RWPE1 (cell line): ENCODE results near the gene STK17A.
A peak's percentile ranks its signal among the peaks of the same experiment; 100 is the strongest.

Source experiments
- CTCF ChIA-PET: fragments of 350-600 bp; sonication (Branson Sonifier 250); formaldehyde crosslinking; extraction: SDS; loops from one replicate; lab custom pipeline; 2021; lab: Yijun Ruan, JAX
- POLR2A ChIA-PET: fragments of 400-600 bp; formaldehyde crosslinking; extraction: SDS; loops from one replicate; lab custom pipeline; 2020; ENCODE audit warnings: antibody characterized with exemption; ENCODE audit not compliant: low non-redundant PET; lab: Yijun Ruan, JAX
- DNase-seq: peaks from one replicate; pipeline ENCODE4 v3.0.0; 2012; ENCODE audit warnings: low spot score
- H3K27ac ChIP-seq: fragments of 450-650 bp; 2 replicates; pipeline ENCODE4 v1.5.1; 2017
- CTCF ChIP-seq: fragments of 450-650 bp; conservative IDR thresholded peaks from 2 replicates; pipeline ENCODE4 v1.5.1; 2017; ENCODE audit warnings: low read depth, mild to moderate bottlenecking

The STK17A gene

GRCh38 chr7:43582503-43583423, at the start of gene STK17A:
Gene STK17A, plus strand, starts transcription at chr7:43583108. Its CDS starts 136 bp downstream, at chr7:43583244.
- CTCF ChIA-PET: interaction anchor here (0.5 to 2.7 kb wide), 43 partner anchors 8 to 1350 kb away, joined by 3 to 44 read pairs (median 4); partner anchors contain the start of gene COA1
- peak within 1 kb of the TSS; percentile 87 for H3K27ac ChIP-seq
- POLR2A ChIA-PET: interaction anchor here (0.7 to 1.4 kb wide), 5 partner anchors 10 to 650 kb away, joined by 3 to 7 read pairs (median 3); partner anchors contain the start of genes MRPL32 and PSMA2
- peak; percentile 100 for TF ChIP-seq CTCF
- DNase-seq: peak; percentile 95

GRCh38 chr7:43533801-43534479, 49.0 kb upstream of the STK17A start:
- CTCF ChIA-PET: no interaction called here
- POLR2A ChIA-PET: no interaction called here
- TF ChIP-seq CTCF: no peak
- no peak for DNase-seq
- H3K27ac ChIP-seq: no peak overlapping the region

- no peak for TF ChIP-seq CTCF
- POLR2A ChIA-PET: no interaction called here
- no peak for DNase-seq
- CTCF ChIA-PET: no interaction called here
- no peak overlapping the region for H3K27ac ChIP-seq
Measured at GRCh38 chr7:43535031-43535451, 47.9 kb upstream of the STK17A start.

- peak; percentile 42 for DNase-seq
- TF ChIP-seq CTCF: no peak
- CTCF ChIA-PET: no interaction called here
- H3K27ac ChIP-seq: peak overlapping the region; percentile 47; the same call in 1 of the 2 replicates
- POLR2A ChIA-PET: no interaction called here
Measured at GRCh38 chr7:43535810-43536585, 46.9 kb upstream of the STK17A start.

GRCh38 chr7:43536773-43537172, 46.1 kb upstream of the STK17A start:
- peak overlapping the region; percentile 47; the same call in 1 of the 2 replicates for H3K27ac ChIP-seq
- ChIA-PET POLR2A (no interaction called here), CTCF (interaction anchor here (1.8 kb wide), 1 partner anchor 46 kb away, joined by 6 read pairs; the partner anchor contains the start of gene STK17A)
- DNase-seq: no peak
- no peak for TF ChIP-seq CTCF
